ENCODE measurements around the gene ANK3. TPM values are rescaled to one million over a fixed set of nuclear protein-coding genes. Genes with fewer than 3 reads are reported as not detected.

ANK3 gene
- total RNA-seq, 3 donors from 2014 or later: 10.2 to 93.2 (median 57.4) TPM

DNA sequence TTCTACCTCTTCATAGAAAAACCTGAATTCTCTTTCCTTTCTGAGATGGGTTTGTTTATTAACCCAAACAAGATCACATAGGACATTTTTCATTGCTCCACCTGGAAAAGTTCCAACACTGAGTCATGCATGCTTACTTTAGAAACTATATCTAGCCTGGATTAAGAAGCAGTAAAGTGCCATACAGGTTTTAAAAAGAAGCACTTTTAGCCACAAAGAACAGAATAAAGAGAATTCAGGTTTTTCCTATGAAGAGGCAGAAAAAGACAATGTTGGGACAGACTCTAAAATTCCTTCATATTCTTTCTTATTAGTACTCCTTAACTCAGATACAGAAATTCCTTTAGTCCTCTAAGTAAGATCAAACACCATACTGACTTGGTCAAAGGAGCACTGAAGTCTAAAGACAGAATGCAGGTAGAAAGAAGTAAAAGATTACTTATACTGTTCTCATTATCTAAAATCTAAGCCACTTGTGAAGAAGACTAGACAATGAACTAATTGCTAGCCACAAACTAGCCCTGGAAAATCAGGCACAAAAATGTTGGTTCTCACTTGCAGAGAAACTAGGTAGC is 241.3 kb downstream of the ANK3 start:
- H3K36me3 ChIP-seq: no peaks in the 10 kb centered on the region
- H3K4me3 ChIP-seq: no peak overlapping the region
- H3K27me3 ChIP-seq: no peaks in the 10 kb centered on the region
- TF ChIP-seq, protein P1, sequence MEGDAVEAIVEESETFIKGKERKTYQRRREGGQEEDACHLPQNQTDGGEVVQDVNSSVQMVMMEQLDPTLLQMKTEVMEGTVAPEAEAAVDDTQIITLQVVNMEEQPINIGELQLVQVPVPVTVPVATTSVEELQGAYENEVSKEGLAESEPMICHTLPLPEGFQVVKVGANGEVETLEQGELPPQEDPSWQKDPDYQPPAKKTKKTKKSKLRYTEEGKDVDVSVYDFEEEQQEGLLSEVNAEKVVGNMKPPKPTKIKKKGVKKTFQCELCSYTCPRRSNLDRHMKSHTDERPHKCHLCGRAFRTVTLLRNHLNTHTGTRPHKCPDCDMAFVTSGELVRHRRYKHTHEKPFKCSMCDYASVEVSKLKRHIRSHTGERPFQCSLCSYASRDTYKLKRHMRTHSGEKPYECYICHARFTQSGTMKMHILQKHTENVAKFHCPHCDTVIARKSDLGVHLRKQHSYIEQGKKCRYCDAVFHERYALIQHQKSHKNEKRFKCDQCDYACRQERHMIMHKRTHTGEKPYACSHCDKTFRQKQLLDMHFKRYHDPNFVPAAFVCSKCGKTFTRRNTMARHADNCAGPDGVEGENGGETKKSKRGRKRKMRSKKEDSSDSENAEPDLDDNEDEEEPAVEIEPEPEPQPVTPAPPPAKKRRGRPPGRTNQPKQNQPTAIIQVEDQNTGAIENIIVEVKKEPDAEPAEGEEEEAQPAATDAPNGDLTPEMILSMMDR (IDR thresholded peaks at IDR 0.05): no peak
- no peak for TF ChIP-seq POLR2A (IDR thresholded peaks at IDR 0.05)
- TF ChIP-seq POLR2AphosphoS5 (IDR thresholded peaks at IDR 0.05): no peak
- intact Hi-C loops (cut with DNase I; ENCODE audit: low total_unique reads): no loop called here
- no peaks in the 10 kb centered on the region for H3K9me3 ChIP-seq
- DNase-seq (ENCODE audit: low spot score in 2 of 2): no peak
- no peak overlapping the region for H3K27ac ChIP-seq
- H3K4me1 ChIP-seq: no peaks in the 10 kb centered on the region

DNA sequence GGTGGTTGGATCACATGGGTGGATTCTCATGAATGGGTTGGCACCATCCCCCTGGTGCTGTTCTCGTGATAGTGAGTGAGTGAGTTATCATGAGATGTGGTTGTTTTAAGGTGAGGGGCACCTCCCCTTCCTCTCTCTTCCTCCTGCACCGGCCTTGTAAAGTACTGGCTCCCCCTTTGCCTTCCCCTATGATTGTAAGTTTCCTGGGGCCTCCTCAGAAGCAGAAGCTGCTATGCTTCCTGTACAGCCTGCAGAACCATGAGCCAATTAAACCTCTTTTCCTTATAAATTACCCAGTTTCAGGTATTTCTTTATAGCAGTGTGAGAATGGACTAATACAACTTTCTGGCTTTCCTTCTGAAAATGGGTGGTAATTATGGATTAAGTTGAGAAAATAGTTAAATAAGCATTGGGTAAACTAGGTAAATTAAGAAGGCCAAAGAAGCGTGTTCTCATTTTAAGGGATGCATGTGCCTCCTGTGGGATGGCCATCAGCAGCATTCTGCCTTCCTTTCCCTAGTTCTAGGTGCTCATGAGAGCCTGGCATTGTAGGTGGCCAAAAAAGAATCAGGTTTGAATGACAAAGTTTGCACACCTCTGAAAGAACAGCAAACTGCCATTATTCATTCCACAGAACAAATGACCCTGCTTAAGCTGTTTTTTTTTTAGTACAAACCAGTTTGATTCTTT is 242.0 kb downstream of the ANK3 start:
- TF ChIP-seq POLR2A (IDR thresholded peaks at IDR 0.05) (no peak), POLR2AphosphoS5 (IDR thresholded peaks at IDR 0.05) (no peak)
- TF ChIP-seq, protein P1 (IDR thresholded peaks at IDR 0.05): no peak
- intact Hi-C loops (cut with DNase I; ENCODE audit: low total_unique reads): no loop called here
- Histone ChIP-seq H3K27ac (no peak overlapping the region), H3K27me3 (no peaks in the 10 kb centered on the region), H3K4me3 (no peak overlapping the region), H3K36me3 (no peaks in the 10 kb centered on the region), H3K9me3 (no peaks in the 10 kb centered on the region), H3K4me1 (no peaks in the 10 kb centered on the region)
- DNase-seq (ENCODE audit: low spot score in 2 of 2): no peak

DNA sequence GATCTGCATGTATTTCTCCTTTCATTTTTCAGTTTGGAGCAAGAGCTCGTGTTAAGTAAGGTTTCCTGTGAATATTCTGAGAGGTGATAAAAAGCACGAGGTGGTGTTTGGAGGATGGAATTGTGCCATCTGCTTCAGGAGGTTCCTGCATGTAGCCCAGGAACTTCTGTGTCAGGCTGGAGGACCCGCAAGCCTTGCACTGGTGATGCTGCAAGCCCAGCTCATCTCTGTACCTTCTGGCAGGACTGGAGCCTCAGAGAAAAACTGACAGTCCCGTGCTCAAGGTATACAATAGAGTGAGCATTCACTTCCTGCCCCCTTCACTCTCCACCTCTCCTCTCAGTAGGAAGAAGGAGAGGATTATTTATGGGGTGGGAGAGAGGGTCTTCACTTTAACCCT is 242.7 kb downstream of the ANK3 start:
- Histone ChIP-seq H3K4me1 (no peaks in the 10 kb centered on the region), H3K4me3 (no peak overlapping the region), H3K27me3 (no peaks in the 10 kb centered on the region), H3K27ac (no peak overlapping the region), H3K9me3 (no peaks in the 10 kb centered on the region), H3K36me3 (no peaks in the 10 kb centered on the region)
- intact Hi-C loops (cut with DNase I; ENCODE audit: low total_unique reads): no loop called here
- TF ChIP-seq, protein P1 (IDR thresholded peaks at IDR 0.05): no peak
- TF ChIP-seq POLR2A (IDR thresholded peaks at IDR 0.05) (no peak), POLR2AphosphoS5 (IDR thresholded peaks at IDR 0.05) (no peak)
- DNase-seq (ENCODE audit: low spot score in 2 of 2): no peak

DNA sequence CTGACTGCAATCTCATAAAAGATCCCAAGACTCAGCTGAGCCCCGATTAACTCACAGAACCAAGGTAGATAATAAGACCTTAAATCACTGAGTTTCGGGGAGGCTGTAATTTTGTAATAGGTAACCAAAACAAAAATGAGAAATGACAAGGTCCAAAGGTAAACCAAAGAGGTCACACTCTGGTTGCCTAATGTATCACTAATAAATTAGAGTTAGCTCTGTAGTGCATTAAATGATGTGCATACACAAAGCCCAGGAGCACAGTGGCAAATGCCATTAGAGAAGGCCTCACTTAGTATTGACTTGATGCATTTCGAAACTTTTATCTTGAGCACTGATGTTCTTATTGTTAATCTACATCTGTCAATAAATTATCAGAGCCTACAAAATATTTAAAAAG is 245.6 kb downstream of the ANK3 start:
- Histone ChIP-seq H3K4me1 (no peaks in the 10 kb centered on the region), H3K9me3 (no peaks in the 10 kb centered on the region), H3K36me3 (no peaks in the 10 kb centered on the region), H3K27me3 (no peaks in the 10 kb centered on the region), H3K4me3 (no peak overlapping the region), H3K27ac (no peak overlapping the region)
- intact Hi-C loops (cut with DNase I; ENCODE audit: low total_unique reads): no loop called here
- TF ChIP-seq POLR2AphosphoS5 (IDR thresholded peaks at IDR 0.05): no peak
- TF ChIP-seq, protein P1 (IDR thresholded peaks at IDR 0.05): no peak
- TF ChIP-seq POLR2A (IDR thresholded peaks at IDR 0.05): no peak
- DNase-seq (ENCODE audit: low spot score in 2 of 2): no peak

DNA sequence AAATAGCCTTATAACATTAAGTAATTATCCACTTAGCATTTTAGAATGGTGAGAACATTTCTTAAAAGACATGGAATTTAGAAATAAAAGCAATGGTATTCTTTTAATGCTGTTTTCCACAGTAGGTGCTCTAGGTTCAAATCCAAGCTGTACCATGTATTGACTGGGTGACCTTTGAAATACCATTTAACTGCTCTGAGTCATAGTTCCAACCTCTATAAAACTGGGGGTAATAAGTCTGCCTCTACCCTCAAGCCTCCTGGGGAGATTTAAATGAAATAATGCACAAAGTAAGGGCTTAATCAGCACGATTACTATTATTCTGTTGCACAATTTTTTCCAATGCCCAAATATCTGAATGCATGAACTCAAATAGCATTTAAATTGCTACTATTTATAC is 246.9 kb downstream of the ANK3 start:
- Histone ChIP-seq H3K36me3 (no peaks in the 10 kb centered on the region), H3K4me1 (no peaks in the 10 kb centered on the region), H3K4me3 (no peak overlapping the region), H3K27ac (no peak overlapping the region), H3K9me3 (no peaks in the 10 kb centered on the region), H3K27me3 (no peaks in the 10 kb centered on the region)
- DNase-seq (ENCODE audit: low spot score in 2 of 2): no peak
- intact Hi-C loops (cut with DNase I; ENCODE audit: low total_unique reads): no loop called here
- TF ChIP-seq POLR2A (IDR thresholded peaks at IDR 0.05) (no peak), POLR2AphosphoS5 (IDR thresholded peaks at IDR 0.05) (no peak)
- TF ChIP-seq, protein P1 (IDR thresholded peaks at IDR 0.05): no peak

Data from breast epithelium (tissue), 4 donors.